Cortex of kidney (tissue), 1 donor: ENCODE results near the gene OBSL1.

Experiments used
- DNase-seq: peaks from one replicate; lab custom pipeline; 2025; lab: John Stamatoyannopoulos, UW

The OBSL1 gene

DNA sequence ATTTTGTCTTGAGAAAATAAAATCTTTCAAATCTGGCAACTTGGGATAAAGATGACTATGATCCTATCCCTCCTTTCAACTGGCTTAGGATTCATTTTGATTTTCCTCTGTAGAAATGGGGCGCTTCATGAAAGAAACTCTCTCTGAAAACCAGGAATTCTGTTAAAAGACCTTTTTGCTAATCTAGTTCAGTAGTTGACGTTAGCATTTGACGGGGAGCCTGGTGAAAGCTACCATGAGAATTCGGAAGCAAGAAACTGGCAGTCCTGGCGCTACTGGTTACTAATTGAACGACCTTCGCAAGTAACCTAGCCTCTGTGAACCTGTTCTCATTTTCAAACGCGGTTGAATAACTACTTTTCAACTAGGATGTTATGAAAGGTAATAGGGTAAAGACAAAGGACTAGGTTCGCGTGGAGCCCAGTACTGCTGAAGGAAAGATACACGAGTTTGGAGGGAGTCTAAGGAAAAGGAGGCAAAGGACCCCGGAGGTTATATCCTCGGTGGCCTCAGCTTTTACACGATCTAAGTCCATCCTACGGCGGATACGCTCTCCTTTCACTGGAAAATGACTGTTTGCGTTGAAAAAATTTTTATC lies 25.7 kb upstream of the OBSL1 start:
- DNase-seq = no peak

DNA sequence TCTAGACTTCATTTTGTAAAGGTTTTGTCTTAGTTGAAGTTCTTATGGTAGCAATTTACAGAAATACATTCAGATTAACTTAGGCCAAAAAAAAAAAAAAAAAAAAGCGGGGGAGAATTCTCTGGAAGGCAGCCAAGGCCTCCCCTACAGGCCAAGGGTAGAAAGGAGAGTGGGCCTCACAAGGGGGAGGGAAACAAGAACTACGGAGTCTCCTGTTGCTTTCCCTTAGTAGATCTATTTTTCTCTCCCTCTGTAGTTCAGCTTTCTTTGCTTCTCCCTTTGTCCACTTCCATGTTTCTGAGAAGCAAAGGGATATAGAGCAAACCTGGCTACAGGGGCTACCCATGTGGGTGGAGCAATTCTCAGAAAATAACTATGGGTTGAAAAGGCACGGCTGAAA lies 23.9 kb upstream of the OBSL1 start:
- no peak for DNase-seq

DNA sequence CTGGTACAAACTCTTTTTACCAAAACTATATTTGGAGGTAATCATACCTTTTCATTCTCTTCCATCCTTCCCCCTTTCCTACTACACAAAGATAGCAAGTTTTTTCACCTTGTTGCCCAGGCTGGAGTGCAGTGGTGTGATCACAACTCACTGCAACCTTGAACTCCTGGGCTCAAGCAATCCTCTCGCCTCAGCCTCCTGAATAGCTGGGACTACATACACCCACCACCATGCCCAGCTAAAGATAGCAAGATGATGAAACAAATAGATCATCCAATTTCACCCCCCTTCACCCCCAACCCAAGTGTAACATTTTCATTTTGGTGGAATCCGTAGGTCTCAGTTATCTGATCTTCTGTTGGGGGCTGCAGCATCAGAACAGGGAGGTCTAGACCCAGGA lies 21.8 kb upstream of the OBSL1 start:
- no peak for DNase-seq

DNA sequence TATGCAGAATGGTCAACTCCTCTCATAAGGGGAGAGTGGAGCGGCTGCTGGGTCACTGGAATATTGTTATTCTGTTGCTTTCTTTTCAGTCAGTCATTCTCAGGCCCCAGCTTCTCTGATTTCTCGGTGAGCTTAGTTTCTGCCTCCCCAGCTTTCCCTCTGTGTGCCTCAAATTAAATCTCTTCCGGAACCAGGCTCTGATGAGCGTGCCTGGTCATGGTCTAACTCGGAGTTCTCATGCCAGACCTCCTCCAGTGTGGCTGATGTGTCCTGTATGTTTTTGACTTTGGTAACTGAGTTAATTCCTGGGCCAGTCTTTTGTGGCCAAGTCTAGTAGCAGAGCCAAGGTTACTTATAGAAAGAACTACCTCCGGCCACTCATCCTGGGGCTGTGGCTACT lies 21.4 kb upstream of the OBSL1 start:
- DNase-seq = no peak

DNA sequence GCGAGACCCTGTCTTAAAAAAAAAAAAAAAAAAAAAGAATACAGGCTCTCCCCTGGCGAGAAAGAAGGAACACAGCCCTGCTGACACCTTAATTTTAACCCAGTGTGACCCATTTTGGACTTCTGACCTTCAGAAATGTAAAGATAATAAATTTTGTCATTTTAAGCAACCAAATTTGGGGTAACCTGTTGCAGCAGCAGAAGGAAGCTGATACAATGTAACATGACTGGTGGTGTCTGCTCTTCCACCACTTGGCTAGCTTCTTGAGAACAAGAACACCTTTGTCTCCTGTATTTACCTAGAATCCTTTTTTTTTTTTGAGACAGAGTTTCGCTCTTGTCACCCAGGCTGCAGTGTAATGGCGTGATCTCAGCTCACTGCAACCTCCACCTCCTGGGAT lies 19.8 kb upstream of the OBSL1 start:
- no peak for DNase-seq

DNA sequence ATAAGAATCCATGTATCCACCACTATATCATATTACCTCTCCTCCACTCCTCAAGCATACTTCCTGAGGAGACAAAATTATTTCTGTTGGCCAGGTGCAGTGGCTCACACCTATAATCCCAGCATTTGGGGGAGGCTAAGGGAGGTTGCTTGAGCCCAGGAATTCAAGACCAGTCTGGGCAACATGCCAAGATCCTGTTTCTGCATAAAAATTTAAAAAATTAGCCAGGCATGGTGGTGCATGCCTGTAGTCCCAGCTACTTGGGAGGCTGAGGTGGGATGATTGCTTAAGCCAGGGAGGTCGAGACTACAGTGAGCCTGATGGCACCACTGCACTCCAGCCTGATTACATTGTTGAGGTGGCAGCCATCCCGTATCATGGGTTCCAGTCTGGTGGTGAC lies 10.0 kb upstream of the OBSL1 start:
- DNase-seq = no peak

DNA sequence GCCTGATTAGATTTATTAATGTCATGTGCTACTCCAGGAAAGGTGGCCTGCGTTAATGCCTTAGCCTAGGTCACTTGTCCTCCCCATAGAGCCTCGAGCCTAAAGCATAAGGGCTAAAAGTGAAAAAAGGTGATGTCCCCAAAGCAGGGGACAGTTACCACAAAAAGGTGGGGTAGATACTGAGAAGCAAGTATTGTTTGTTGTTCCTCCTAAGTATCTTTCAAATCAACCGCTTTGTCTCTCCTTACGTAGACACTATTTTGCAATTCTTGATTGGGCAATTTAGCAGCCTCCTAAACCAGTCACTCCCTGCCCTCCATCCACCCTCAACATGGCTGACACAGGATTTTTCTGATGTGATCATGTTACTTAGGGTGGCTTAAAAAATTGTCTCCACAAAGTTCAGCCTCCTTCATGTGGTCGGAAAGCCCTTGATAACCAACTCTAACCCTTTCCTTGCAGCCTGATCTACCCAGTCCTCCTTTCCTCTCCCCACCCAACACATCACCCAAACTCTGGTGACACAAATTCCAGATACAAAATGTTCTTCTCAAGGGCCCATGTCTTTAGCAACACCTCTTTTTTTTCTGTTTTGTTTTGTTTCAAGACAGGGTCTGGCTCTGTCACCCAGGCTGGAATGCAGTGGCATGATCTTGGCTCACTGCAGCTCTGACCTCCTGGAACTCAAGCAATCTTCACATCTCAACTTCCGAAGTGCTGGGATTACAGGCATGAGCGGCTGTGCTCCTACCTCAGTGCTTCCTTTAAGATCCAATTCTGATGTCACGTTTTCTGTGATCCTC lies 7.7 kb upstream of the OBSL1 start:
- no peak for DNase-seq

DNA sequence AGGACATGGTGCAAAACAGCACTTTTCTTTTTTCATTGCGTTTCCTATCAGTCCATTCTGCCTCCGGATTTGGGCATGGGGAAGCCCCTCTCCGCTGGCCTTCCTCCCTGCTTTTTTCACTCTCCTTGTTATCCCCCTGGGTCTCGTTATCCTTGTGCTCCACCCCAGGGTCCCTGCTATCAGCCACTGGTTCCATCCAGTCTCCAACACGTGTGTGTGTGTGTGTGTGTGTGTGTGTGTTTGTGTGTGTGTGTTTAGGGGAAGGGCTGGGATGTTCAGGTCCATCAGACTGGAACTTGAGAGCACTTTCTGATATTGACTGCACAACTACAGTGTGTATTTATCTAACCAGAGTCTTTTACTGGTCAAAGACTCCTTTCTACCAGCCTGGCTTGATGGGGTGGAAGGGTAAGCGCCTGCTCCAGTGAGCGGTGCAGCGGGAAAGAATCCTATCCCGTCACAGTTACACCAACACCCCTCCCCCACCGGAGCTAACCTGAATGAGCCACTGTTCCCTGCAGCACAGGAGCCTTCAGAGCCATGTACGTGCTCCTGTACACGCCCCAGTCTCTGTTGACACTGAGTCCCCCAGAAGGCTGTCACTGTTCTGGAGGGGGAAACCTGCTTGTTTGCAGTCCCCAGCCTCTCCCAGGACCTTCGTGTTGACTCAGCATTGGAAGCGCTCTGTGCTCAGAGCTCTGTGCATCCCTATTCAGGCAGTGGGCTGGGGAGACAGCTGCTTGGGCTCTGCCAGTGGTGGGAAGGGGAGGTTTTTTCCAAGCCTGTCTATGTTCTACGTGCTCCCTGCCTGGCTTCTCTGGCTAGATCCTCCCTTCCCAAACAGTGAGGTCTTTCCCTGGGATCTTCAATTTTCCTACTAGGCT lies 5.4 kb upstream of the OBSL1 start:
- no peak for DNase-seq

DNA sequence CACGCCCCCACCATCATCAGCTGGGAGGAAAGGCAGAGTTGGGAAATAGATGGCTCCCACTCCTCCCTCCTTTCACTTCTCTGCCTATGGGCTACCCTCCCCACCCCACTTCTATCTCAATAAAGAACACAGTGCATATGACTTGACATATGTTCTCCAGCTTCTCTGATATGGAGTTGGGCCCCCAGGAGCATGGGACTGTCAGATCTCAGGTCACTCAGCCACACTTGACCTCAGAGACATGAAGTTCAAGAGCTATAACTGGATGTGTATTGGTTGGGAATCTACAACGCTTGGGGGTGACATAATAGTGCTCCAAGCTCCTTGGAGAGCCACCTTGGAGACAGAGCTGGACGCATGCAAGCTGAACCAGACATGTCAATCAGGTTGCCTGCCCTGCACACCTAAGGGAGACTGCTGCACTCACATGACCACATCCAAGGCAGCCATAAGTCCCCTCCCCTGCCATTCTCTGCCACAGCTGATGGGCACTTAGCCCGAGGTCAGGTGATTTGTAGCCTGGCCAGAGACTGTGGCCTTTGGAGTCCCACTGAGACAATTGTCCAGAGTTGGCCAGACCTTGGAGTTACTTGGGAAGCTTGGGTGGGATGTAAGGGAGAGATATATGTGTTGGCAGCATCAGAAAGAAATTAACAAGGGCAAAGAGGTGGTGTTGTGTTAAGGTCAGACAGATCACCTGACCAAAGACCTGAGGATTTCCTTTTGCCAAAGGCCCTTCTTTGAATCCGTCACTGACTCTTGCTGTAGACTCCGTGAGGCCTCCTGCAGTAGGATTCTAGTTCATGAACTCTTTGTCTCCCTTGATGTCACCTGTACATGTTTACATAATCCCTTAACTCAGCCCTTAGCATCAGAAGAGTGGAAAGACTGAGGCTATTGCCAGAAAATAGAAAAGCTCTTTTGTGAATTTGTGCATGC lies 4.5 kb upstream of the OBSL1 start:
- DNase-seq = no peak

DNA sequence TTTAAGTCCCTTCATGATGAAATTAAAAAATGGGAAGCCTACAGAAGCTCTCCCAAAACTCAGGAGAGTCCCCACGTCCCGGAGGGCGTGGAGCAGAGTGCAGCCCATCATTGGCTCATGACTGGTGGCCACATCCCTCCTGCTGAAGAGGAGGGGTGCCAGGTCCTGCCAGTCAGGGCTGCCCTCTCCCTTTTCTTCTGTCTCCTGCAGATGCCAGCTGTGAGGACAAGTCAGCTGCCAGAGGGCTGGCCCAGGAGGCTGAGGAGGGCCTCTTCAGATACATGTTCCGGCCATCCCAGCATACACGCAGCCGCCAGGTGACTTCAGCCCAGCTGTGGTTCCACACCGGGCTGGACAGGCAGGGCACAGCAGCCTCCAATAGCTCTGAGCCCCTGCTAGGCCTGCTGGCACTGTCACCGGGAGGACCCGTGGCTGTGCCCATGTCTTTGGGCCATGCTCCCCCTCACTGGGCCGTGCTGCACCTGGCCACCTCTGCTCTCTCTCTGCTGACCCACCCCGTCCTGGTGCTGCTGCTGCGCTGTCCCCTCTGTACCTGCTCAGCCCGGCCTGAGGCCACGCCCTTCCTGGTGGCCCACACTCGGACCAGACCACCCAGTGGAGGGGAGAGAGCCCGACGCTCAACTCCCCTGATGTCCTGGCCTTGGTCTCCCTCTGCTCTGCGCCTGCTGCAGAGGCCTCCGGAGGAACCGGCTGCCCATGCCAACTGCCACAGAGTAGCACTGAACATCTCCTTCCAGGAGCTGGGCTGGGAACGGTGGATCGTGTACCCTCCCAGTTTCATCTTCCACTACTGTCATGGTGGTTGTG lies 3.4 kb upstream of the OBSL1 start:
- DNase-seq = no peak

DNA sequence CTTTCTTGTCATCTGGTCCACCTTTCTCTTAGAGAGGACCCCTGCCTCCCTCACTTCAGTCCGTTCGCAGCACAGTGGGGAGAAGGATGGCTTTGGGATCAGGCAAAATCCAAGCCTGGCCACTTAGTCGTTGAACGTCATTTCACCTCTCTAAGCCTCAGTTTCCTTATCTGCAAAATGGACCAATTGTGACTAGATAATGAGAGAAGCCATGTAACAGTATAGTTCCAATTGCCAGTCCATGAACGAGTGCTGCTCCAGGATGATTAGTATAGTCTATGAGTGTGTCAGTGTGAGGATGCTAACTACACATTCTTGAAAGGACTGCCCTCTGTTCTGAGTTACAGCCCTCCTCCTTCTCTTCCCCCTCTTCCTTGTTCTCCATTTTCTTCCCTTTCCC lies 1.8 kb upstream of the OBSL1 start:
- no peak for DNase-seq

DNA sequence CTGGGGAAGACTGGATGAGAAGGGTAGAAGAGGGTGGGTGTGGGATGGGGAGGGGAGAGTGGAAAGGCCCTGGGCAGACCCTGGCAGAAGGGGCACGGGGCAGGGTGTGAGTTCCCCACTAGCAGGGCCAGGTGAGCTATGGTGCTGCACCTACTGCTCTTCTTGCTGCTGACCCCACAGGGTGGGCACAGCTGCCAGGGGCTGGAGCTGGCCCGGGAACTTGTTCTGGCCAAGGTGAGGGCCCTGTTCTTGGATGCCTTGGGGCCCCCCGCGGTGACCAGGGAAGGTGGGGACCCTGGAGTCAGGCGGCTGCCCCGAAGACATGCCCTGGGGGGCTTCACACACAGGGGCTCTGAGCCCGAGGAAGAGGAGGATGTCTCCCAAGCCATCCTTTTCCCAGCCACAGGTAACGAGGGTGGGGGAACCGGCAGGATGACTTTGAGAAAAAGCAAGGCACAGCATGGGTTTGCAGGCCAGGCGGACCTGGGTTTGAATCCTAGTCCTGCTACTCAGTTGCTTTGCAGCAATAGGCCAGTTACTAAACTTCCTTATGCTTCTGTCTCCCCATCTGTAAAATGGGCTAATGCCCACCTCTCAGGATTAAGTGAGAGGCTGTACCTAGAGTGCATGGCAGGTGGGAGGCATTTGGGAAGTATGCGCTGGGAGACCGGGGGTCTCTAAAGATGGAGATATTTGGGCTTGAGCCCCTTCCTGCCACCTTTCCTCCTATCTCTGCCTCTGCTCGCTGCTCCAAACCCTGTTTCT lies 1.1 kb upstream of the OBSL1 start, which contains the start of gene INHA:
INHA (plus strand) TSS at position 74 of the 765 bp plus-strand sequence; CDS start at position 139, 65 bp downstream.
- no peak for DNase-seq

DNA sequence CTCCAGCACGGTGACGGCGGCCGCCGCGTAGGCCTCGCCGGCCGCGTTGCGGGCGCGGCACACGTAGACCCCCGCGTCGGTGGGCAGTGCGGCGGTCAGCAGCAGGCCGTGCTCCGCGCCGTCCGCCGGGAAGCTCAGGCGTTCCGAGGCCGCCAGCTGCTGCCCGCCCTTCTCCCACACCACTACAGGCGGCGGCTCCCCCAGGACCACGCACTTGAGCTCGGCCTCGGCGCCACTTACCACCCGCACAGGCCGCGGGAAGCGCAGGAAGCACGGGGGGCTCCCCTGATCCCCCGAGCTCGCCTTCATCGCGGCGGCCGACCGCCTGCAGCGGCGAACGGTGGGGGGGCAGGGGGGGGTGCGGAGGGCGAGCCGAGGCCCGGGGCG lies 422 bp downstream of the OBSL1 start:
- no peak for DNase-seq

DNA sequence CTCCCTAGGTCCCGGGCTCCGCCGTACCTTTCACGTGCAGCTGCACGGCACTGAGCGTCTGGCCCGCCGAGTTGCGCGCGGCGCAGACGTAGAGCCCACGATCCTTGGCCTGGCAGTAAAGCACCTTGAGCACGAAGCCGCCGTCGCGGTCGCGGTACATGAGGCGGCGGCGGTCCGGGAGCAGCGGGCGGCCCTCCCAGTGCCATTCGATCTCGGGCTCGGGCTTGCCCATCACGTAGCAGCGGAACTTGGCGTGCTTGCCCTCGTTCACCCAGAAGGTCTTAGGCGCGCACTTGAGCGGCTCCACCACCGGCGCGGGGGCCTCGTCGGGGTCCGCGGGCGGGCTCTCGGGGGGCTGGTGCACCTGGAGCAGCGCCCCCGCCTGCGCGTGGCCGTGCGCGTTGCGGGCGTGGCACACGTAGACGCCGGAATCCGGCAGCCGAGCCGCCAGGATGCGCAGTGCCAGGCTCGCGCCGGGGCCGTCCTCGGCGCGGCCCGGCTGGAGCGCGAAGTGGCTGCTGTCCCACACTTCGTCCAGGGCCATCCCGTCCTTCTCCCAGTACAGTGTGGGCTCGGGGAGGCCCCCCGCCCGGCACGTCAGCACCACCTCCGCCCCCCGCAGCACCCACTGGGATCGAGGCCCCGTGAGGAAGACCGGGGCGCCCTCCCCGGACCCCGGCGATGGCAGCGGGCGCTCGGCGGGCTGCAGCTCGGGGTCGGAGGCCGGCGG lies 980 bp downstream of the OBSL1 start:
- no peak for DNase-seq

DNA sequence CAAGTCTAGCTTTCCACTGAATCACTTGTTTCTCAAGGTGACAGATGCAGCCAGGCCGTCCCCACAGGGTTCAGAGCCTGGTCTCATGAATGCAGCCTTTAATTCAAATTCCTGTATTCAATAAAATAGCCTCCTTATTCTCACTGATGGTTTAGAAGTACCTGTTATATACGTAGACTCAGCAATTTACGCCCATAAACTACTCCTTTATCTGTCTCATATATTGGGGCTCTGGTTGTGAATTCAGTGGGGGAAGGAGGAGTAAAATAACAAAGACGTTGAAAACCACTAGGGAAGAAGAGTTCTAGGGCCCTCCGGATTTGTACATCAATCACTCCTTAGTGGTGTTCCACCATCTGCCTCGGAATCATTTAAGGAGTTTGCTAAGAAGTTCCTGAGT lies 1.7 kb downstream of the OBSL1 start:
- DNase-seq = no peak

DNA sequence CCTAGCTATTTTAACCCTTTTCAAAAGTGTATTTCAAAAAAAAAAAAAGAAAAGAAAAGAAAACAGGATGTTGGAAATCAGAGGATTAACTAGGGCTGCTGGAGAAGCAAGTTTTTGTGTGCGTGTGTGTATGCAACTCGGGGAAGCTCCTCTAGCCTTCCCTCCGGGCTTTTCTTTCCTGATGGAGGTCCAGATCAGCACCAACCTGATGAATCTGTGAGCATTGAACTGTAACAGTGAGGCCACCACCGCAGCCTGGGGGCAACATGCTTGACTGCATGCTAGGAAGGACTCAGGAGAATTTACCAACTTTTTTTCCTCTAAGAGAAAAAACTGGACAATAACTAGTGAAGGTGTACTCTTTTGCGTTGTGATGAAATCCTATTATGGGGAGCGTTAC lies 2.3 kb downstream of the OBSL1 start:
- no peak for DNase-seq

DNA sequence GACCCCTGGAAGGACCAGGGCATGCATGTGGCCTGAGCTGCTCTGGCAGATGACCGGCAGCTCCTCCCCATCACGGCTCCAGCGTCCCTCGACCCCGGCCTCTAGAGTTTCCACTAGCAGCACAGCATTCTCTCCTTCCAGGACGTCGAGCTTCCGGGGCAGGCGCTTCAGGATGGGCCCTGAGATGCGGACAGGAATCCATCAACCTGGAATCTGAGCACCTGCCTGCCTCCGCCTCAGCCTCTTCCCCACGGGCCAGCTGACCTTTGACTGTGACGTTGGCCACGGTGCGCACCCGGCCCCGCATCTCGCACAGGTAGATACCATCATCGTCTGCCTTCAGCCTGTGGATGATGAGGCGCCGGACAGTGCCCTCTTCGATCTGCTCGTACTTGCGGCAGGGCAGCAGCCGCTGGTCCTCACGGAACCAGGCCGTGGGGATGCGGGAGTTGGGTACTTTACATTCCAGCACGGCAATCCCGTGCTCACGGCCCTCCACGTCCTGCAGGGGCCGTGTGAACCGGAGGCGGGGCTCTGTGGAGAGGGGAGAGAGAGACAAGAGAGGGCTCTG lies 3.5 kb downstream of the OBSL1 start:
- no peak for DNase-seq

DNA sequence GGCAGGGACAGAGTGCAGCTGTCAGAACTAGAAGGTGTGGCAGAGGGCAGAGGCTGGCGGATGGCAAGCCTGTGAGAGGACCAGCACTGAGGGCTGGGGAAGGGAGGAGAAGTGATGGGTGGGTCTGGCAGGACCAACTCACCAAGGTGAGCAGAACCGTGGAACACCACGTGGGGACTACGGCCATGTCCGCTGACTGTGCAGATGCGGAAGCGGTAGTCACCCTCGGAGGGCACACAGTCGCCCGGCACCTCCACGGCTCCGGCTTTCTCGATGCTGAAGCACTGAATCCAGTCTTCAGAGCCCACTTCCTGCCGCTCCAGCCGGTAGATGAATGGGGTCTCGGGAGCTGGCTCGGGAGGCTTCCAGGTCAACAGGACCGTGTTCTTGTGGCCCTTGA lies 4.2 kb downstream of the OBSL1 start:
- DNase-seq = no peak

DNA sequence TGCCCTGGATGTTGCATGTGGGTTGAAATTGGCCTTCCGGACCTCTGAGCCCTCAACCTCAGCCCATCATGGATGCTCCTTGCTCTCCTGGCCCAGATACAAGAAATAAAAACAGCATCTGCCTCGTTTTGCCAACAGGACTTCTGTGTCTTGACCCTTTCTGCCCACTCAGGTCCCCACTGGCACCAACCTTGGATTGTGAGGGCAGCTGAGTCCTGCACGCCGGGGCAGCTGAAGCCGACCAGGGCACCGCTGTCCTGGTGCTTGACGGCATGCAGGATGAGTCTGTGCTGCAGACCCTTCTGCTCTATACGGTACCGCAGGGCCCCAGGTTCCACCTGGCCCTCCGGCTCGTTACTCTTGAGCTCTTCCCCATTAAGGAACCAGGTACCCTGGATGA lies 4.7 kb downstream of the OBSL1 start:
- no peak for DNase-seq
